ENCODE measurements around the gene SCLY. TPM values are rescaled to one million over a fixed set of nuclear protein-coding genes. Genes with fewer than 3 reads are reported as not detected.

Gene SCLY
- polyA plus RNA-seq, 1 experiment = 11.2 TPM

DNA sequence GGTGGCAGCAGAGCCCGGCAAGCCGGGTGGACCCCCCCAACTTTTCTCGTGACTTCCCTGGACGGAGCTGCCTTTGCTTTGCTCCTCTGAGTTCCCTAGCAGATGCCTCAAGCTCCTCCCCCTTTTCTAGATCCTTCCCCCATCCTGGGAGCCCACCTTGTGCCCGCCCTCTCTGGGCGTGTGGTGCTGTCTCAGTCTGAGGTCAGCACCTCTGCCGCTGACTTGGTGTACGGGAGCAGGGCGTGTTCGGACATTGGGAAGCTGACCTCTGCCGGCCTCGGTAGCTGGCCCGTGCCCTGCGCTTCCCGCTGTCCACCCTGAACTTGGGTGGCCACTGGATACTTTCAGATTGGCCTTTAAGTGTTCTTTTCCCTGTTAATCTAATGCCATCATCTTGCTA lies 19.7 kb downstream of the SCLY start:
- POLR2A ChIA-PET = no interaction called here
- CTCF ChIA-PET = no interaction called here

DNA sequence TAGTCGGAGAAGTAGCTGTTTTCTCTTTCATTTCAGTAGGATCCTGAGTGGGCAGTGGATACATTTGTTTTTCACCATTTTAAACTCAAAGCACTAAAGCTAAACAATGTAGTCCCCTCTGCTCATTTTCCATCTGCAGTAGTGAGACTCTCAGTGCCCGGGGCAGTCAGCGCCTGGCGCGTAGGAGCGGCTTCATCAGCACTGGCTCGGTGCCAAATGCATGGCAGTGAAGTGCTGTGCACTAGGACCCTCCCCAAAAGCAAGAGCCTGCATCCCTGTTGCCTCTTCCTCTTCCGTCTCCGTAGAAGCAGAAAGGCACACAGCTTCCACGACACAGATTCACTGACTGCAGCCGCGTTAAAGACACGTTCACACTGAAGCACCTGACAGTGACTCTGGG lies 20.3 kb downstream of the SCLY start:
- Histone ChIP-seq H3K9me3 (ENCODE audit: control insufficient read depth, insufficient read depth, low read length) (peaks cover 4% of the 10 kb centered on the region; the same call in 1 of the 2 replicates), H3K27me3 (ENCODE audit: control insufficient read depth, insufficient read depth, low read length) (no peaks in the 10 kb centered on the region), H3K27ac (ENCODE audit: low read depth, low read length) (no peak overlapping the region), H3K4me3 (ENCODE audit: low read depth, low read length) (no peak overlapping the region)
- DNase-seq (ENCODE audit: low read depth, low spot score) = no peak
- TF ChIP-seq, protein P1, sequence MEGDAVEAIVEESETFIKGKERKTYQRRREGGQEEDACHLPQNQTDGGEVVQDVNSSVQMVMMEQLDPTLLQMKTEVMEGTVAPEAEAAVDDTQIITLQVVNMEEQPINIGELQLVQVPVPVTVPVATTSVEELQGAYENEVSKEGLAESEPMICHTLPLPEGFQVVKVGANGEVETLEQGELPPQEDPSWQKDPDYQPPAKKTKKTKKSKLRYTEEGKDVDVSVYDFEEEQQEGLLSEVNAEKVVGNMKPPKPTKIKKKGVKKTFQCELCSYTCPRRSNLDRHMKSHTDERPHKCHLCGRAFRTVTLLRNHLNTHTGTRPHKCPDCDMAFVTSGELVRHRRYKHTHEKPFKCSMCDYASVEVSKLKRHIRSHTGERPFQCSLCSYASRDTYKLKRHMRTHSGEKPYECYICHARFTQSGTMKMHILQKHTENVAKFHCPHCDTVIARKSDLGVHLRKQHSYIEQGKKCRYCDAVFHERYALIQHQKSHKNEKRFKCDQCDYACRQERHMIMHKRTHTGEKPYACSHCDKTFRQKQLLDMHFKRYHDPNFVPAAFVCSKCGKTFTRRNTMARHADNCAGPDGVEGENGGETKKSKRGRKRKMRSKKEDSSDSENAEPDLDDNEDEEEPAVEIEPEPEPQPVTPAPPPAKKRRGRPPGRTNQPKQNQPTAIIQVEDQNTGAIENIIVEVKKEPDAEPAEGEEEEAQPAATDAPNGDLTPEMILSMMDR (IDR thresholded peaks at IDR 0.05; ENCODE audit: low read depth, low read length) = no peak
- ChIA-PET POLR2A (no interaction called here), CTCF (no interaction called here)

More for the DNA sequence above, 19.7 kb downstream of the SCLY start:
- DNase-seq (ENCODE audit: low read depth, low spot score) = no peak
- Histone ChIP-seq H3K27me3 (ENCODE audit: control insufficient read depth, insufficient read depth, low read length) (no peaks in the 10 kb centered on the region), H3K9me3 (ENCODE audit: control insufficient read depth, insufficient read depth, low read length) (peaks cover 4% of the 10 kb centered on the region; the same call in 1 of the 2 replicates), H3K27ac (ENCODE audit: low read depth, low read length) (no peak overlapping the region), H3K4me3 (ENCODE audit: low read depth, low read length) (no peak overlapping the region)
- TF ChIP-seq, protein P1 (IDR thresholded peaks at IDR 0.05; ENCODE audit: low read depth, low read length) = no peak

DNA sequence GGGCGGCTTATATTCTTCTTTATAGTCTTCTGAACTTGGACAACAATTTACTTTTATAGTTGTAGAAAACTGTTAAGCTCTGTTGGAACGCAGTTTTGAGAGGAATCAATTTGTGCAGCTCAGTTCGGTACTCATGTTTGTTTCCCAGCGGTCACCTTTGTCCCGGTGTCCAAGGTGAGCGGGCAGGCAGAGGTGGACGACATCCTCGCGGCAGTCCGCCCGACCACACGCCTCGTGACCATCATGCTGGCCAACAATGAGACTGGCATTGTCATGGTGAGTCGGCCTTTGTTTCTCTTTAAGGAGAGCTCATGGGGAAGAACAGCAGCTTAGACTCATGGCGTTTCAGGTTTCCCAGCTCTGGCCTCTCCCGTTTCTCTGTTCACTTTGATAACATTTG lies 20.8 kb downstream of the SCLY start:
- TF ChIP-seq, protein P1 (IDR thresholded peaks at IDR 0.05; ENCODE audit: low read depth, low read length) = no peak
- Histone ChIP-seq H3K4me3 (ENCODE audit: low read depth, low read length) (no peak overlapping the region), H3K27me3 (ENCODE audit: control insufficient read depth, insufficient read depth, low read length) (no peaks in the 10 kb centered on the region), H3K9me3 (ENCODE audit: control insufficient read depth, insufficient read depth, low read length) (peaks cover 4% of the 10 kb centered on the region; the same call in 1 of the 2 replicates), H3K27ac (ENCODE audit: low read depth, low read length) (no peak overlapping the region)
- ChIA-PET POLR2A (no interaction called here), CTCF (no interaction called here)
- no peak for DNase-seq (ENCODE audit: low read depth, low spot score)

- no peaks in the 10 kb centered on the region for H3K27me3 ChIP-seq (ENCODE audit: control insufficient read depth, insufficient read depth, low read length)
- H3K4me3 ChIP-seq (ENCODE audit: low read depth, low read length) = no peak overlapping the region
- H3K9me3 ChIP-seq (ENCODE audit: control insufficient read depth, insufficient read depth, low read length) = peaks cover 4% of the 10 kb centered on the region; the same call in 1 of the 2 replicates
- CTCF ChIA-PET = no interaction called here
- TF ChIP-seq, protein P1 (IDR thresholded peaks at IDR 0.05; ENCODE audit: low read depth, low read length) = no peak
- POLR2A ChIA-PET = no interaction called here
- DNase-seq (ENCODE audit: low read depth, low spot score) = no peak
- H3K27ac ChIP-seq (ENCODE audit: low read depth, low read length) = no peak overlapping the region
These were observed 21.4 kb downstream of the SCLY start for GRCh38 chr2:238082151-238082550.

- no peak overlapping the region for H3K27ac ChIP-seq (ENCODE audit: low read depth, low read length)
- no peak for DNase-seq (ENCODE audit: low read depth, low spot score)
- ChIA-PET CTCF (interaction anchor here (0.7 kb wide), 1 partner anchor 69 kb away, joined by 3 read pairs; no protein-coding TSS in a partner anchor), POLR2A (no interaction called here)
- no peak overlapping the region for H3K4me3 ChIP-seq (ENCODE audit: low read depth, low read length)
- H3K9me3 ChIP-seq (ENCODE audit: control insufficient read depth, insufficient read depth, low read length) = peaks cover 4% of the 10 kb centered on the region; the same call in 1 of the 2 replicates
- H3K27me3 ChIP-seq (ENCODE audit: control insufficient read depth, insufficient read depth, low read length) = no peaks in the 10 kb centered on the region
- TF ChIP-seq, protein P1 (IDR thresholded peaks at IDR 0.05; ENCODE audit: low read depth, low read length) = no peak
These were observed 22.0 kb downstream of the SCLY start for GRCh38 chr2:238082827-238083226.
